ENCODE data around the gene CPSF3. TPM values are rescaled to one million over a fixed set of nuclear protein-coding genes. Genes with fewer than 3 reads are reported as not detected.

CPSF3 gene
- total RNA-seq, 1 donor from 2014 or later, result 86.4 TPM

- peaks cover 5% of the 10 kb centered on the region for H3K36me3 Mint-ChIP-seq (ENCODE audit: low read depth)
- H3K9me3 Mint-ChIP-seq, result no peaks in the 10 kb centered on the region
- peaks cover 20% of the 10 kb centered on the region for H3K4me1 Mint-ChIP-seq
- DNase-seq (ENCODE audit: low read depth, low spot score), result no peak
- no peaks in the 10 kb centered on the region for H3K27me3 Mint-ChIP-seq (ENCODE audit: low read depth)
- peak overlapping the region; percentile 40 for H3K27ac Mint-ChIP-seq (ENCODE audit: unreplicated experiment)
- H3K4me3 Mint-ChIP-seq, result no peak overlapping the region
- TF ChIP-seq CTCF (conservative IDR thresholded peaks at IDR 0.05), result no peak
Observed at GRCh38 chr2:9480157-9480556, 56.7 kb downstream of the CPSF3 start.

DNA sequence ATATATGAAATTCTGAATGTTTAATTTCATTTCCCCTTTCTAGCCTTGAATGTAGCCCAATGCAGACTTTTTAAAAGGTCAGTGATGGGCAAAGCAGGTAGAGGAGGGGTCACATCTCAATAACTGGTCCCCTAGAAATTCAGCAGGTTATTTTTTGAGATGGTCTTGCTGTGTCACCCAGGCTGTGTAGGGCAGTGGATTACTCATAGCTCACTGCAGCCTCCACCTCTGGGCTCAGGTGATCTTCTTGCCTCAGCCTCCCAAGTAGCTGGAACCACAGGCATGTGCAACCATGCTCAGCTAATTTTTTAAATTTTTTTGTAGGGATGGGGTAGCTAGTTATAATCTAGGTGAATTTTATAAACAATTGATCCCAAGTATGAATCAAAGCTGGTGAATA, 59.7 kb downstream of the CPSF3 start:
- Mint-ChIP-seq H3K27me3 (ENCODE audit: low read depth) (no peaks in the 10 kb centered on the region), H3K36me3 (ENCODE audit: low read depth) (peaks cover 13% of the 10 kb centered on the region), H3K9me3 (no peaks in the 10 kb centered on the region), H3K27ac (ENCODE audit: unreplicated experiment) (no peak overlapping the region), H3K4me1 (peaks cover 4% of the 10 kb centered on the region), H3K4me3 (no peak overlapping the region)
- no peak for TF ChIP-seq CTCF (conservative IDR thresholded peaks at IDR 0.05)
- no peak for DNase-seq (ENCODE audit: low read depth, low spot score)

DNA sequence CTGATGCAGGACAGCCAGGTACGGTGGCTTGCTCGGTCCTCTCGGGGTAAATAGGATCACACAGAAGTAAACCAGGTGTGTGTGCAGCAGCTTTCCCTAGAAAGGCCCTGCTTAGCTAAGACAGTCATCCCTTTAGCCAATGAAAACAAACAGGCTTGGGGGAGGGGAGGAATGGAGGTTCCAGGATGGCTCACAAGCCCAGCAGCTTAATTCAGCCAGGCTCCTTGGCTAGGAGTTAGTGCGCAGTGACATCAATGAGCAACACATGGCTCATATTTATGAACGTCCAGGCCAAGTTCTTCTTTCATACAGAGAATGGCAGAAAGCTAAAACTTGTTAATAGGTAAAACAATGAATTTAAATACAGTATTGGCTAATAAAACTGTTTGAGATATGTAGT, 61.1 kb downstream of the CPSF3 start:
- no peaks in the 10 kb centered on the region for H3K9me3 Mint-ChIP-seq
- no peak overlapping the region for H3K27ac Mint-ChIP-seq (ENCODE audit: unreplicated experiment)
- H3K27me3 Mint-ChIP-seq (ENCODE audit: low read depth), result no peaks in the 10 kb centered on the region
- no peak for TF ChIP-seq CTCF (conservative IDR thresholded peaks at IDR 0.05)
- no peaks in the 10 kb centered on the region for H3K4me1 Mint-ChIP-seq
- DNase-seq (ENCODE audit: low read depth, low spot score), result no peak
- peaks cover 15% of the 10 kb centered on the region for H3K36me3 Mint-ChIP-seq (ENCODE audit: low read depth)
- no peak overlapping the region for H3K4me3 Mint-ChIP-seq

DNA sequence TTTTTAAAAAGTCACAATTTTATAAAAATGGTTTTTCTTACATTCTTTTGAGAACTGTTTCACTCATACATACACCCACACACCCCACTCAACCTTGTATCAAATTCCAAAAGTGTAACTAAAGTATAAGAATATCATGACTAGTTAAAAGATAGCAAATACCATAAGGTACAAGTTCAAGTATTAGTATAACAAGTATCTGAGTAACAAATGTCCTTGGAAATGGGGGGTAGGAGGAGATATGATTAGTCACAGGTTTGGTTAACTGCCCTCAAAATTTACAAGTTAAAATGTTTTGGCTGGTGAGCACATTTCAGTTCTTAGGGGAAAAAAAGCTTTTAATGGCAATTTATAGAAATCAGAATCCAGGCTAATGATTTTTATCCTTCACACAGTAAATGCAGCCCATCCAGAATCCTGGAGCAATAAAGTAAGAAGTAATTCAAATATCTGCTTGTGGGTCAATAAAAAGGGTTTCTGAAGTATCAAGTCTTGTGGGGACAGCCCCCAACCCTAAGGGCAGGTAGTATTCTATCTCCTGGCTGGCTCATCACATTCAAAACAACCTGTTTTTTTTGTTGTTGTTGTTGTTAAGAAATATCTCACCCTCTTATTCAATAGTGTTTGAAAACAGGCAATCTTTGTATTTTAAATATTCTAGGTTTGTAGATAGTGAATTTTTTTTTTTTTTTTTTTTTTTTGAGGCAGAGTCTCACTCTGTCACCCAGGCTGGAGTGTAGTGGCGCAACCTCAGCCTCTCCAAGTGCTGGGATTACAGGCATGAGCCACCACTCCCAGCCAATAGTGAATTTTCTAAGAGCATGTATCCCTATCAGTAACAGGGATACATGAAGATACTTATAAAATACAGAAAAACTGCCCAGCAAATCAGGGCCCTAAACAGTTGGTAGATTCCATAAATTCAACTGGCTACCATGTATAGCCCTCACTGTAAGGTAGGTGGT, 65.4 kb downstream of the CPSF3 start:
- Mint-ChIP-seq H3K4me3 (no peak overlapping the region), H3K27ac (ENCODE audit: unreplicated experiment) (no peak overlapping the region), H3K4me1 (no peaks in the 10 kb centered on the region), H3K36me3 (ENCODE audit: low read depth) (peaks cover 26% of the 10 kb centered on the region), H3K27me3 (ENCODE audit: low read depth) (no peaks in the 10 kb centered on the region), H3K9me3 (no peaks in the 10 kb centered on the region)
- TF ChIP-seq CTCF (conservative IDR thresholded peaks at IDR 0.05), result no peak
- no peak for DNase-seq (ENCODE audit: low read depth, low spot score)

- no peak overlapping the region for H3K4me3 Mint-ChIP-seq
- H3K27me3 Mint-ChIP-seq (ENCODE audit: low read depth), result no peaks in the 10 kb centered on the region
- H3K4me1 Mint-ChIP-seq, result peaks cover 4% of the 10 kb centered on the region
- no peaks in the 10 kb centered on the region for H3K9me3 Mint-ChIP-seq
- no peak for TF ChIP-seq CTCF (conservative IDR thresholded peaks at IDR 0.05)
- no peak for DNase-seq (ENCODE audit: low read depth, low spot score)
- peaks cover 26% of the 10 kb centered on the region for H3K36me3 Mint-ChIP-seq (ENCODE audit: low read depth)
- no peak overlapping the region for H3K27ac Mint-ChIP-seq (ENCODE audit: unreplicated experiment)
Observed at GRCh38 chr2:9490789-9491188, 67.3 kb downstream of the CPSF3 start.
